Activated CD4-positive, alpha-beta memory T cell treated with anti-CD3 and anti-CD28 coated beads, Interleukin-2, amount 10 ng/mL, durations not matched to agents 7 days and 5 days (primary cell): Measurements from ENCODE around the gene SPINK8. TPM values are rescaled to one million over a fixed set of nuclear protein-coding genes. Genes with fewer than 3 reads are reported as not detected.
"Not testable (repeated sequence)": the region's sequence is repeated elsewhere in the genome, so short reads cannot be mapped to it uniquely, and the experiment has no call there.

ENCODE experiments used
- CTCF ChIA-PET: fragments of 350-600 bp; sonication (Branson Sonifier 250); formaldehyde crosslinking; loops from one replicate; lab custom pipeline; 2021; ENCODE audit warnings: antibody characterized with exemption, inconsistent platforms; lab: Charles Lee
- POLR2A ChIA-PET: fragments of 350-600 bp; sonication (Branson Sonifier 250); formaldehyde crosslinking; loops from one replicate; lab custom pipeline; 2021; ENCODE audit warnings: antibody characterized with exemption; lab: Charles Lee
- DNase-seq: peaks from one replicate; pipeline ENCODE4 v3.0.0-alpha.2; 2020
- H3K27ac Mint-ChIP-seq: one replicate; pipeline ENCODE4 v1.8.0; 2021; ENCODE audit warnings: mild to moderate bottlenecking, mixed read lengths
- H3K27me3 Mint-ChIP-seq: one replicate; pipeline ENCODE4 v1.8.0; 2021; ENCODE audit warnings: mixed read lengths
- H3K36me3 Mint-ChIP-seq: one replicate; pipeline ENCODE4 v1.8.0; 2021; ENCODE audit warnings: low read depth, mixed read lengths
- H3K4me1 Mint-ChIP-seq: one replicate; pipeline ENCODE4 v1.8.0; 2021; ENCODE audit warnings: mixed read lengths
- H3K4me3 Mint-ChIP-seq: one replicate; pipeline ENCODE4 v1.8.0; 2021; ENCODE audit warnings: mild to moderate bottlenecking, mixed read lengths
- H3K9me3 Mint-ChIP-seq: one replicate; pipeline ENCODE4 v1.8.0; 2021; ENCODE audit warnings: mixed read lengths
- total RNA-seq, 2 experiments: library from RNA; stranded (reverse); gene quantifications; one replicate each; pipeline ENCODE4 v1.2.3, GENCODE V29; 2021

The SPINK8 gene
- total RNA-seq, 2 experiments from 2014 or later, result not detected

DNA sequence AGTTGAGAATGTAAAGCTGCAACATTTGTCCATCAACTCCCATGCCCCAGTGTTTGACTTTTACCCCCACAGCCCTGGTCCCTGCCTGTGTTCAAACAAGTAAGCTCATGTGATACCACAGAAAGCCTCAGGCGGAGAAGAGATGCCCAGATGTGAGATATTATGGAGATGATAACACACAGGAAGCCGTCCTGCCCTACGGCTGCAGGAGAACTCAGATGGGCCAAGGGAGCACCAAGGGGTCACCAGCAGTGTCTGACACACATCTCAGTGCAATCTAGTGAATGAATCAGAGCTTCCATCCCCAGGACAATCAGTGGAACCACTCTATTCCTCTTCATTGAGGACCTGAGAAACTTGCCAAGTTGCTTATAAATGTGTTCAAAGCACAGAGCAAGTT is 14.0 kb upstream of the SPINK8 start:
- Mint-ChIP-seq H3K27ac (no peak overlapping the region), H3K9me3 (no peaks in the 10 kb centered on the region), H3K4me3 (no peak overlapping the region), H3K4me1 (no peaks in the 10 kb centered on the region), H3K27me3 (peaks cover 26% of the 10 kb centered on the region), H3K36me3 (no peaks in the 10 kb centered on the region)
- ChIA-PET POLR2A (no interaction called here), CTCF (no interaction called here)
- DNase-seq, result no peak

DNA sequence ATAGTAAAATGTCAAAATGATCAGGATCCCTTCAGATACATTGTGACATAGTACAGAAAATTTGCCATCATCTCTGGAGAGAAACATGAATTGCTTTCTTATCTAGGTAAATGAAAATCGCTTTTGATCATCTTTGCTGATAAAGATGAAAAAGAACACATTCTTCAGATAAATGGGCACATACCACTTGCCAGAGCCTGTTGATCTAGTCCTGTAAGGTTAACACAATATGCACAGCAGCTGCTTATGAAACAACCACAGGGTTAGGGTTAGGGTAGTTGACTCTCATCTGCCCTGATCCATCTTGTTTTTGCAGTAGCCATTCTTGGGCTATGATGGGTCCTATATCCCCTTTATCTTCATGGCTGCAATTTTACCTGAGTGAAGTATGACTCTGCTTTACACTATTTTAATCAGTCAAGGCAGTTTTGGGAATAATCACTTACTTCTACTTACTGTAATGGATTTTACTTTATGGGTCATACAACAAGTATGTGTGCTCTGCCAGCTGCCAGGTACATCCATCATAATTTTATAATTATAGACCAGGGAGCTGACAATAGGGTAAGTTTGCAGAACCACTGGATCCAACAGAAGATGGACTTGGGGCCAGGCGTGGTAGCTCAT is 12.6 kb upstream of the SPINK8 start:
- DNase-seq, result no peak
- ChIA-PET CTCF (no interaction called here), POLR2A (no interaction called here)
- Mint-ChIP-seq H3K36me3 (no peaks in the 10 kb centered on the region), H3K27me3 (peaks cover 21% of the 10 kb centered on the region), H3K9me3 (no peaks in the 10 kb centered on the region), H3K4me1 (no peaks in the 10 kb centered on the region), H3K4me3 (no peak overlapping the region), H3K27ac (no peak overlapping the region)

DNA sequence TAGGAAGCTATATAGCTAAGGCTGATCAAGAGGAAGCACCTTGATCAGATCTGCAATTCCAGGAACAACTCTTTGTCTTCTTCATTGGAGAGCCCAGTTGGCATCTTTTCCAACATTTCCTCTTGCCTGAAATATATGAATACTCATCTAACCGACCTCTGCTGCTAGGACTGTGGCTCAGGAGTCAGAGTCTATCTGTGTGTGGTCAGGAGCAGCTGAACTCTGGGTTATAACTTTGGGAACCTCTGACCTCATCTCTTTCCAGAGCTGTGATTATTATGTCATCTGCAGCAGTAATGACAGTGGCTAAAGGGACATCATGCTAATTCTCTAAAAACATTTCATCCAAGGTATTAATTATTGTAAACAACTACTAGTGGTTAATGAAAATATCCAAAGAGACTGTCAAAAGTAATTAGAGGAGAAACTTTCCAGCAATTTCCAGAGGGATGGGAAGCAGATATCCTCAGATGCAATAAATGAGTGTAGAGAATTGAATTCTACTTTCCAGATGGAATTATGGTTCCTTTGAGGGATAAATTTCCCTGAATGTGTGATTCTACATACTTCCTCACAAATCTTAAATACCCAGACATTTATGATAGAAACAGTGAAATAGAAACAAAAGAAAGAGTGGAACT is 11.5 kb upstream of the SPINK8 start:
- no peak for DNase-seq
- H3K27me3 Mint-ChIP-seq, result peaks cover 18% of the 10 kb centered on the region
- H3K9me3 Mint-ChIP-seq, result no peaks in the 10 kb centered on the region
- H3K36me3 Mint-ChIP-seq, result no peaks in the 10 kb centered on the region
- H3K4me3 Mint-ChIP-seq, result no peak overlapping the region
- ChIA-PET POLR2A (no interaction called here), CTCF (interaction anchor here (1.8 kb wide), 1 partner anchor 56 kb away, joined by 5 read pairs; no protein-coding TSS in a partner anchor)
- no peaks in the 10 kb centered on the region for H3K4me1 Mint-ChIP-seq
- H3K27ac Mint-ChIP-seq, result no peak overlapping the region

DNA sequence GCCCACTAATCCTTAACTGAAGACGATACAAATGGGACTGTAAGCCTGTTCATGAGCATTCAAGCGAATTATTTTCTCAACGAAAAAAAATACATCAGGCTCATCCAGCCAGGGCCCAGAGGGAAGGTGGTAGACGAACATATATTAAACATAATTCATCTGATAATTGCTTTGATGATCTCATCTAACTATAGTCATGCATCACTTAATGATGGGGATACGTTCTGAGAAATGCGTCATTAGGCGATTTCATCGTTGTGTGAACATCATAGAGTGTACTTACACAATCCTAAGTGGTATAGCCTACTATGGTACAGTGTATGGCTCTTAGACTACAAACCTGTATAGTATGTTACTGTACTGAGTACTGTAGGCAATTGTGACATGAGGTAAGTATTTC is 10.0 kb upstream of the SPINK8 start:
- Mint-ChIP-seq H3K27me3 (peaks cover 8% of the 10 kb centered on the region), H3K9me3 (no peaks in the 10 kb centered on the region), H3K36me3 (no peaks in the 10 kb centered on the region), H3K4me3 (no peak overlapping the region), H3K27ac (no peak overlapping the region), H3K4me1 (no peaks in the 10 kb centered on the region)
- DNase-seq, result no peak
- ChIA-PET POLR2A (no interaction called here), CTCF (interaction anchor here (0.5 to 1.8 kb wide), 2 partner anchors 57 to 415 kb away, joined by 3 to 5 read pairs; no protein-coding TSS in a partner anchor)

DNA sequence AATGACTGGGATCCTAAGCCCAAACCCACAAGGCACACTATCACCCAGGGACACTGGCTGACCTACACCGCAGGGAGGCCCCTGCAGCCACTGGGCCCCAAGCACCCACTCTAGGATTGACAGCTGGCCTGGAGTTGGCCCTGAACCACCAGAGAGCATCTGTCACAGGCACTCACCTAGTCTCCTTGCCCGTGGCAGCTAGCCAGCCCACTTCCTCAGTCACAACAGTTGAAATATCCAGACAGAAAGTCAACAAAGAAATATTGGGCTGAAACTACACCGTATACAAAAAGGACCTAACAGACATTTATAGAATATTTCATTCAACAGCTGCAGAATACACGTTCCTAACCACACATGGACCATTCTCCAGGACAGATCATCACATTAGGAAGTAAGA is 5.2 kb upstream of the SPINK8 start:
- no peak for DNase-seq
- ChIA-PET POLR2A (no interaction called here), CTCF (no interaction called here)
- Mint-ChIP-seq H3K9me3 (no peaks in the 10 kb centered on the region), H3K27ac (no peak overlapping the region), H3K4me1 (no peaks in the 10 kb centered on the region), H3K4me3 (no peak overlapping the region), H3K36me3 (no peaks in the 10 kb centered on the region), H3K27me3 (peaks cover 14% of the 10 kb centered on the region)

DNA sequence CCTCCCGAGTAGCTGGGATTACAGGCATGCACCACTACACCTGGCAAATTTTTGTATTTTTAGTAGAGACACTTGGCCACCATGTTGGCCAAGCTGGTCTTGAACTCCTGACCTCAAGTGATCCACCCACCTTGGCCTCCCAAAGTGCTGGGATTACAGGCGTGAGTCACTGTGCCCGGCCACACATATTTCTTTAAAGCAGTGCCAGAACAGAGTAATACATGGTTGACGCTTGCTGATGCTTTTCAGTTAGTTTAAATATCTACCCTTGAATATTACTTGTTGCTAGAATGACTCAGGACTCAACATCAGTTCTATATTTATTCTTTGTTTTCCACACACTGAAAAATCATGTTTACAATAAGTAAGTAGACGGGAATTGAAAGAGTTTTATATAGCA is 4.1 kb upstream of the SPINK8 start:
- H3K4me3 Mint-ChIP-seq, H3K27ac Mint-ChIP-seq, DNase-seq, POLR2A ChIA-PET, H3K36me3 Mint-ChIP-seq, H3K4me1 Mint-ChIP-seq, CTCF ChIA-PET, H3K9me3 Mint-ChIP-seq: not testable (repeated sequence)
- H3K27me3 Mint-ChIP-seq, result peaks cover 24% of the 10 kb centered on the region

DNA sequence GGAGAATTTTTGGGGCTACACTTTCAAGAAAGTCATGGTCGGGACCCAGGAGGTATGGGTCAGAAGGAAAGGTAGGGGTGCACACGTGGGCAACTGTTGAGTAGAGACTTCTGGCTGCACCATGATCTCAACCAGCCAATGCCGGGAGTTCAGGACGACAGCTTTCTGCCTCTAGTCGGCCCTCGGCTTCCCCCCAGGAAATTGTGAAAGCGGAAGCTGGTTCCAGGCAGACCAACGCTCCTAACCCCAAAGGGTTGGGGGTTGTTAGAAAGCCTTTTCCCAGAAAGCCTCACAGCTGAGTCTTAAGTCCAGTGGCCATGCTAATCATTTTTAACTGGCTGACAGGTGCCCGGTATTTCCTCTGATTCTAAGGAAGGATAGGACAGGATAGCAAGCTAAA is 1.8 kb upstream of the SPINK8 start:
- H3K36me3 Mint-ChIP-seq, H3K4me1 Mint-ChIP-seq, H3K27ac Mint-ChIP-seq, H3K9me3 Mint-ChIP-seq, H3K4me3 Mint-ChIP-seq, CTCF ChIA-PET, POLR2A ChIA-PET, DNase-seq: not testable (repeated sequence)
- H3K27me3 Mint-ChIP-seq, result peaks cover 37% of the 10 kb centered on the region

DNA sequence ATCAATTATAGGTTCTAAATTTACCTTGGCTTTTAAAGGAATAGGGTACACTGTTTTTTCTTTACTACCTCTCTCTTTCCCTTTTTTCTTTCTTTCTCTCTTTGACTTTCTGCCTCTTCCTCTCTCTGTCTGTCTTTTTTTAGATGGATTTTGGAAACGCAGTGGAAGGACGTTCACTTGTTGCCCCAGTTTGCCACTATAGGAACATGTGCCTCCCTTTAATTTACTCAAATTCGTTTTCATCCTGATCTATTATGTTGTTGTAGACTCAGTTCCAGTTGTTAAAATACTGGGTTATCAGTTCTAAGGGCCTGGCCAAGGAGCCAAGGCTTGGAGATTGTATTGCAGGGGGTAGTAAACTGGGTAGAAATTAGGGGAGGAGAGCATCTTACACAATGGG is 1.1 kb upstream of the SPINK8 start:
- Mint-ChIP-seq H3K4me3 (no peak overlapping the region), H3K9me3 (no peaks in the 10 kb centered on the region), H3K27me3 (peaks cover 37% of the 10 kb centered on the region), H3K27ac (no peak overlapping the region), H3K4me1 (no peaks in the 10 kb centered on the region), H3K36me3 (no peaks in the 10 kb centered on the region)
- ChIA-PET CTCF (no interaction called here), POLR2A (no interaction called here)
- no peak for DNase-seq

DNA sequence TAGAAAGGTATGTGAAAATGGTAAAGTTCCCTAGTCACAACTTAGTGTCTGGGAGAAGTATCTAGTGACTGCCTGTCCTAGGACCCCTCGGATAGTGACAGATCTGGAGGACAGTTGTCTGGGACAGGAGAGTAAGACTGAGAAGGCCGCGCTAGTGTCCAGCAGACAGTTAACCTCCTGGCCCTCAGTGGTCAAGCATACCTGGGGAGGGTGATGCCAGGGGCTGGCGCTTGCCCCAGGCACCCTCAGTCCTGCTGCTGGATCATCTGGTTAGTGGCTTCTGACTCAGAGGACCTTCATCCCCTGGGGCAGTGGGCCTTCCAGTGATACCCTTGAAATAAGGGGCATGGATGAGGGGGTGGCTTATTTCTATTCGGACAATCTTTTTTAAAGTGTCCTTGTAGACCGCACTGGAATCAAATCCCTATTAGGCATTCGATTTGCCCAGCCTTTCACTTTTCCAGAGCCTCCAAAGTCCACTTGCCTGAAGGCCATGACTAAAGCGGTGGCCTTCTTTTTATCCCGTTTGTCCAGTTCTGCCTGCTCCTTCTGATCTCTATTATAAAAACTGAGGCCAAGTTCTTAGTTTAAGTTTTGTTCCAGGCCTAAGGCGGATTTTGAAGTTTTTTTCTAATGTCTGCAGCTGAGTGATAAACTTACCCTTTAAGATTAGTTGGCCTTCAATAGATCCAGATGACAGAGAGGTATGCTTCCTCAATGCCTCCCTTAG is 1.6 kb downstream of the SPINK8 start:
- not testable (repeated sequence) for H3K36me3 Mint-ChIP-seq

DNA sequence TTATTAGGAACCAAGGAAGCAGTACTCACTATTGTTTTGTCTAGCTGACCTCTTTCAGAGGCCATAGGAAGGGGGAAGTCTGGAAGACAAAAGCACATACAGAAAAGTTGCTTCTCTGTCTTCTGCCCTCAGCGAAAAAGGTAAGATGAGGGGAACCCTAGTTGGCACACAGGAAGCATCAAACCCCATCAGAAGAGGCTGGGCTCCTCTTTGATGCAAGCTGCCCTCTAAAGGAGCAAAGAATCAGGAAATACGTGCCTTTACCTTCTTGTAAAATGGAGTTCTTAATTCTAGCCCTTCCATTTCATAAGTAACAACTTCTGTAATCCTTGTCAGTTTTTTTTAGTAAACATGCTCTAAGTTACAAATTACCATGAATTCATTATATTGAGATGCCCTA is 12.5 kb downstream of the SPINK8 start:
- CTCF ChIA-PET, result no interaction called here
- Mint-ChIP-seq H3K27ac (no peak overlapping the region), H3K9me3 (peaks cover 2% of the 10 kb centered on the region), H3K4me3 (no peak overlapping the region), H3K36me3 (peaks cover 2% of the 10 kb centered on the region), H3K27me3 (peaks cover 15% of the 10 kb centered on the region), H3K4me1 (no peaks in the 10 kb centered on the region)
- DNase-seq, result no peak
- POLR2A ChIA-PET, result interaction anchor here (0.7 kb wide), 1 partner anchor 84 kb away, joined by 3 read pairs; no protein-coding TSS in a partner anchor

More for the DNA sequence above, 1.6 kb downstream of the SPINK8 start:
- H3K27ac Mint-ChIP-seq, H3K4me3 Mint-ChIP-seq, H3K9me3 Mint-ChIP-seq, POLR2A ChIA-PET, CTCF ChIA-PET, H3K4me1 Mint-ChIP-seq, DNase-seq: not testable (repeated sequence)
- peaks cover 46% of the 10 kb centered on the region for H3K27me3 Mint-ChIP-seq

DNA sequence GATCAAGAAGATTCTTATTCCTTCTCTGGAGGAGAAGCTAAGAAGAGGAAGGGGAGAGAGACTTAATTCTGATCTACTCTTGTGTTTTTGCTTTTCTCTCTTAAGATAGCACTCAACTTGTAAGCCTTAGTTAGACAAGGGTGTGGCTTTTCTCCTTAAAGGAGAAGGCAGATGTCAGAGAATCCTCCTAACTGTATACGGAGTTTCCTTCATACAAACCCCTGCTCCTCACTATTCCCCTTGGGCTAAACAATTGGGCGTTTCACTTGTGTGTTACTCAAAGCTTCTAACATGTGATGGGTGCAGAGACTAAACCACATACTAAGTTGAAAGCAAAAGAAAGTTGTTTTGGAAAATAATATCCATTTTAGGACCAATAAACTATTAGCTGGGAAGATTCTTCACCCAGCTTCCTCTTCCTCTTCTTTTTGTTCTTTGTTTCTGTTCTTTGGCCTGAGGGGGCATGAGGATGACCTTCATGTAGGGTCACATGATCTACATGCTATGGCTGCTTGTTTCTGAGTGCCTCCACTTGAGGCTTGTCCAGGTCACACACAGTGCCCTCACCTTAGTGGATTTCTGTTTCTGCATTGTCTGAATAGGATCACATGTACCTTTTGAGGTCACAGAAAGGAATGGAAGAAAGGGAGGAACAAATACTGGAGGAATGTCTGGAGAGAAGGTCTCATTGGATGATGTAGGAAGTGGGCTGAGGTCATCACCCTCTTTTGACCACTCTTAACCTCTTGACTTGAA is 14.6 kb downstream of the SPINK8 start:
- H3K9me3 Mint-ChIP-seq, result peaks cover 13% of the 10 kb centered on the region
- no peaks in the 10 kb centered on the region for H3K4me1 Mint-ChIP-seq
- DNase-seq, result no peak
- H3K4me3 Mint-ChIP-seq, result no peak overlapping the region
- ChIA-PET CTCF (interaction anchor here (1.2 kb wide), 1 partner anchor 19 kb away, joined by 3 read pairs; no protein-coding TSS in a partner anchor), POLR2A (no interaction called here)
- H3K27me3 Mint-ChIP-seq, result peaks cover 23% of the 10 kb centered on the region
- peaks cover 10% of the 10 kb centered on the region for H3K36me3 Mint-ChIP-seq
- H3K27ac Mint-ChIP-seq, result no peak overlapping the region

DNA sequence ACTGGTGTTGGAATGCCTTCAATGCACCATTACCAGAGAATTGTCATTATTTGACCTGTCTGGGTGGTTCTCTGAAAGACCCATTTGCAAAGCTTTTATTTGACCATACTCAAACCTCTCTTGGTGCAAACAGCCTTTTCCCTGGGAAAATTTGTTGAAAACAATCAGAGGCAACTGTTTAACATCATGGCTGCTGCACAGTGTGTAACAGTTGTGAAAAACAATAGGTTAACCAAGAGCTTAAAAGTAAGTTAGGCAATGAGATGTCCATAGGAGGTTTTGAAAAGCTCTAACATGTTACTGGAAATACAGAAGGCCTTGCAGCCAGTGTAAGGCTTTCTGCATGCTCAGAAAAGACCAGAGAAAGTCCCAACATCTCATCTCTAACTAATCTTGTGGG is 18.9 kb downstream of the SPINK8 start:
- H3K27ac Mint-ChIP-seq, result no peak overlapping the region
- H3K36me3 Mint-ChIP-seq, result peaks cover 10% of the 10 kb centered on the region
- ChIA-PET POLR2A (no interaction called here), CTCF (no interaction called here)
- no peak for DNase-seq
- H3K9me3 Mint-ChIP-seq, result peaks cover 19% of the 10 kb centered on the region
- H3K4me1 Mint-ChIP-seq, result no peaks in the 10 kb centered on the region
- peaks cover 35% of the 10 kb centered on the region for H3K27me3 Mint-ChIP-seq
- no peak overlapping the region for H3K4me3 Mint-ChIP-seq
